GM18951 (cell line): ENCODE results near the gene SLC8B1.

Experiments
- POLR2A ChIP-seq: IDR thresholded peaks from 4 replicates; pipeline ENCODE4 v1.6.1; 2011; ENCODE audit warnings: mild to moderate bottlenecking; ENCODE audit not compliant: insufficient read length, insufficient read depth; ENCODE audit errors: extremely low read depth
- in situ Hi-C: fragments of 300-500 bp; cut with MboI; formaldehyde crosslinking; loops from one replicate; pipeline ENCODE4 v1.12.0; 2022; ENCODE audit warnings: low sequenced_read_pairs, mixed read lengths, inconsistent platforms; ENCODE audit not compliant: unreplicated experiment

SLC8B1 gene

DNA sequence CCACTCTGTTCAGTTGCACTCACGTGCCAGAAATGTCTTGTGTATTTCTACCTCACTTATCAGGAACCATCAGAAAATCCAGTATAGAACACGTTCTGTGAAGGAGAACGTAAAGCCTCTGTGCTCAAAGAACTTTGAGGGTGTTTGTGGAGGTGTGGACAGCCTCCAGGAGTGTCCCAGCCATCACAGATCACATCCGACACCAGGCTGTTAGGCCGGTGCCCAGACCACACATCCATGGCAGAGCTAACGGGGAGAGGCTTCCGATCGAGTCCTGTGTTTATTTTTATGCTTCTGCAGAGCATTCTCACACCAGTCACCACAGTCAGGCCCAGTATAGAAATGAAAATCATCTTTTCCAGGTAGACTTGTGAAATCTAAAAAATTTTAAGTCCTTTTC lies 60.1 kb downstream of the SLC8B1 start:
- in situ Hi-C loops, result no loop called here
- no peak for TF ChIP-seq POLR2A

DNA sequence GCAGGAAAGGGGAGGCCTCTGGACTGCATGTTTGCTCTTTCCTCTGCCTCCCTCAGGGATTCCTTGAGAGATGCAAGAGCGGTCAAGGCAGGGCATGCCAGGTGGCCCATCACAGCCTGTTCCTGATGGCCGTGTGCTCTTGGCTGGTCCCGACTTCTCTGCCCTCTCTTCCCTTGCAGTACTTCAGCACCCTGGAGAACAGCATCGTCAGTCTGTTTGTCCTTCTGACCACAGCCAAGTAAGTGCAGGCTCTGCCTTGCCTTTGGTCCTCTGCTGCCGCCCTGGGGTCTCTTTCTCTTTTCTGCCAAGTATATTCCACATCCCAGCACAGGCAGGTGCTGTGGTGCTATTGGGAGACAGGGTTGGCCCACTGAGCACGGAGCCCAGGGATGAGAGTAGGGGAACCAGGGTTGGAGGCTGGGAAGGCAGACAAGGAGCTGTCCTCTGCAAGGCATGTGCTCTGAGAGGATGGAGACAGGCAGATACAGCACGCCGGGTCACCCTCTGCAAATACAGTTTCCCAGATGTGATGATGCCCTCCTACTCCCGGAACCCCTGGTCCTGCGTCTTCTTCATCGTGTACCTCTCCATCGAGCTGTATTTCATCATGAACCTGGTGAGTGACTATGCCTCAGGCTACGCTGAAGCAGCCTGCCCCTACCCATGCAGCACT lies 61.7 kb downstream of the SLC8B1 start:
- in situ Hi-C loops, result no loop called here
- TF ChIP-seq POLR2A, result no peak

DNA sequence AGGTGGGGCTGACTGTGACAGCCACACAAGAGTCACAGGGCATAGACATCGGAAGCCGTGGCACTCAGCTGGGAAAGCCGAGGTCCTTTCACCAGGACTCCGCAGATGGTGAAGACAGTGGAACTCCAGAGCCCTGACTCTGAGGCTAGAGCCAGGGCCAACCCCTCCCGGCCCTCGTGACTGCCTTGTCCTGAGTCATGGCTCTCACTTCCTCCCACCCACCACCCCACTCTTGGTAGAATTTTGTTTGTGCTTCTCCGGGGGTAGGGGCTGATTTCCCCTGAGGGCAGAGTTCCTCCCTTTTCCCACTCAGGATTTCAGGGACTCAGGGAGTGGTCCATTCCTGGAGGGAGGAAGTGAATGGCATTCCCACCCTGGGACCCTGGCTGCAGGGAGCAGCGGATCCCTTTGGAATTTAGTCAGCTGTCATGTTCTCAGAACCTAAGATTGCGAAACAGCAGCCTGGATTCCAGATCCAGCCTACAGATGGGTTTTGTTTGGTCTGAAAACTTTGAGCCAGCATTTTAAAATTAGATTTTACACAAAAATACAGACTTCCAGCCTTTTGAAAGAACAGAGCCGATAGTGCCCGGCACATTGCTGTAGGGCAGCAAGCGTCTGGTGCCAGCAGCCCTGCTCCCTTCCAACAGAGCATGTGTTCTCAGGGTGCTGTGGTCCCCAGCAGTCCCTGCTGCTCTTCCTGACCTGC lies 62.9 kb downstream of the SLC8B1 start:
- in situ Hi-C loops, result no loop called here
- TF ChIP-seq POLR2A, result no peak

DNA sequence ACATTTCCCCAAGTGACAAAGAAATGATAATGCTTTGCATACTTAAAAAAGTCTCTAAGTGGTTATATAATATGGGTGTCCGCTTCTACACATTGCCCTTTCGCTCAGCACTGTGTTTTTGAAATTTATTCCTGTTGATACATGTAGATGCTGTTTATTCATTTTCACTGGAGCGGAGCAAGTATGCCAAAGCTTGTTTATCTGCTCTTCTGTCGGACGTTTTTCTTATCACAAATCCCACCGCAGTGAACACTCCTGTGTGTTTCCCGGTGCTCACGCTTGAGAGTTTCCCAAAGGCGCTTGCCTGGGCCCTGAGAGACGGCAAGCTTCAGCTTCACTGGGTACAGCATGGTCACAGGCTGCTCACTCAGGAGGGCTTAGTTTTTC lies 63.5 kb downstream of the SLC8B1 start:
- in situ Hi-C loops, result no loop called here

DNA sequence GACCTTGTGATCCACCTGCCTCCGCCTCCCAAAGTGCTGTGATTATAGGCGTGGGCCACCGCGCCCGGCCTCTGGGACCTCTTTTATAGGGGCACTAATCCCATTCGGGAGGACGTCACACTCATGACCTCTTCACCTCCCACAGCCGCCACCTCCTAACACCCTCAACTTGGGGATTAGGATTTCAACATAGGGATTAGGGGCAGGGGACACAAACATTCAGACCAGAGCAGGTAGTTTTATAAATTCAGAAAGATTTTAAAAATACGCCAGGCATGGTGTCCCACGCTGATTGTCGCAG lies 64.2 kb downstream of the SLC8B1 start:
- in situ Hi-C loops, result no loop called here
- TF ChIP-seq POLR2A, result no peak

More for the DNA sequence above, 63.5 kb downstream of the SLC8B1 start:
- no peak for TF ChIP-seq POLR2A

DNA sequence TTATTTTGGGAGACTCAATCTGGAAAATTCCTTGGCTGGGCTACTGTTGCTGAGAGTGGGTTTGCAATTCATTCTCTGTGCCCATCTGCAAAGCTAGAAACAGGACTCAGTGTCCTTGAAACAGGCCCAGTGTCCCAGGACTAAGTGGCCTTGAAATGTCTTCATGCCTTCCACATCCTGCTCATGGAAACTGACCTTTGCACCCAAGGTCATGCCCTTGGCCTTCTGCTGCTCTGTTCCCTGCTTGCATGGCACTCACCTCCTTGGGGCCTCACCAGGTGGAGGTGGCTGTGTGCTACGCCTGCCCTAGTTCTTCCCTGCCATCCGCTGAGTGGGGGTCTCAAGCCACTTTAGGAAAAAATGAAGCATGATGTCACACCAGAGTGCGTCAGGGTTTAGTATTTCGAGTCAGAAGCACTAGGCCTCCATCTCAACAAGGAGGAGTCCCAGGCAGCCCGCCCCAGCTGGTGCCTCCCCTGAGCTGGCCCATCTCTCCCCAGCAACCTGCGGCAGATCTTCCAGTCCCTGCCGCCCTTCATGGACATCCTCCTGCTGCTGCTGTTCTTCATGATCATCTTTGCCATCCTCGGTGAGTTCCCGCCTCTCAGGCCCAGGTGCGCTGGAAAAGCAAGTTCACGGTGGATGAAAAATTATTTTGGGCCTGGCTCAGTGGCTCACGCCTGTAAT lies 65.5 kb downstream of the SLC8B1 start:
- no peak for TF ChIP-seq POLR2A
- in situ Hi-C loops, result no loop called here

DNA sequence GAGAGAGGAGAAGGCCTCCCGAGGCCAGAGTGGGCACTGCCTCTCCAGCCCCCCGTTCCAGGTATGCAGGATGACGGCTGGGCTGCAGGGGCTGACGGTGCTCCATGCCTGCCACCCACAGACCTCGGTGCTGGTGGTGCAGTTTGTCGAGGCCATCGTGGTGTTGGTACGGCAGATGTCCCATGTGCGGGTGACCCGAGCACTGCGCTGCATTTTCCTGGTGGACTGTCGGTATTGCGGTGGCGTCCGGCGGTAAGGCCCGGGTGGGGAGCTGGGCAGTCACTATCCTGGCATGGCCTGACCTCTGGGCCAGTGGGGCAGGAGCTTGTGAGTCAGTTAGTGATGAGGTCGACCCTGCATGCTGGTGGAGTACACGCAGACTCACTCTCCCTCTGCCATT lies 66.3 kb downstream of the SLC8B1 start:
- no peak for TF ChIP-seq POLR2A
- in situ Hi-C loops, result no loop called here

DNA sequence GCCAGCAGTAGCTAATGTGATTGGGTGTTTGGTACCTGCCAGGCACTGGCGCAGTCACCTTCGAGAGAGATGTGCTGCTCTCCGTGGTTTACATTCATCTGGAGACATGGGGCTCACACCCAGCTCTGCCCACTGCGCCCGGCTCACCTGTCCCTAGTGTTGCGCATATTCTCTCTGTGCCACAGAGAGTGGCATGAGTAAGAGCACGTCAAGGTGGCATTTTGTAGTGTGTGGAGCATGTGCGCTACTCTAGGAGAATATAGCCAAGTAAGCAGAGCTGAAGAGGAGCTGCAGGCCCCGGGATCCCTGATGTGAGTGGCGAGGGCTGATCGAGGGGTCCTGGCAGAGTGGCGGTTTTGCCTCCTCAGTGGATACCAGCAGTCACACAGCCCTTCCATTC lies 66.8 kb downstream of the SLC8B1 start:
- TF ChIP-seq POLR2A, result no peak

DNA sequence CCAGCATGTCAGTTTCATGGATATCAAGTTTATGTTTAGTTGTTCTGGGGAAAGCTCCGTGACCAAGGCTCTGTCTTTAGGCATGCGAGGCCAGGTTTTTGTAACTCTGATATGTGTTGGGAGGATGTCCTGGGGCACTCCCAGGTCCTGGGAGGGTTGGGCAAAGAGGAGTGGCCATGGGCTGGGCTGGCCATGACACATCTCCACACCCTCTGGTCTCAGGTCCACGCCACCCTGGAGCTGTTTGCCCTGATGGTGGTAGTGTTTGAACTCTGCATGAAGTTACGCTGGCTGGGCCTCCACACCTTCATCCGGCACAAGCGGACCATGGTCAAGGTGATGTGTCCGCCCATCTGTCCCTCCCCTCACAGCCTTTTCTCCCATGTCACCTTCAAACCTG lies 67.3 kb downstream of the SLC8B1 start:
- in situ Hi-C loops, result no loop called here

More for the DNA sequence above, 66.8 kb downstream of the SLC8B1 start:
- in situ Hi-C loops, result no loop called here

DNA sequence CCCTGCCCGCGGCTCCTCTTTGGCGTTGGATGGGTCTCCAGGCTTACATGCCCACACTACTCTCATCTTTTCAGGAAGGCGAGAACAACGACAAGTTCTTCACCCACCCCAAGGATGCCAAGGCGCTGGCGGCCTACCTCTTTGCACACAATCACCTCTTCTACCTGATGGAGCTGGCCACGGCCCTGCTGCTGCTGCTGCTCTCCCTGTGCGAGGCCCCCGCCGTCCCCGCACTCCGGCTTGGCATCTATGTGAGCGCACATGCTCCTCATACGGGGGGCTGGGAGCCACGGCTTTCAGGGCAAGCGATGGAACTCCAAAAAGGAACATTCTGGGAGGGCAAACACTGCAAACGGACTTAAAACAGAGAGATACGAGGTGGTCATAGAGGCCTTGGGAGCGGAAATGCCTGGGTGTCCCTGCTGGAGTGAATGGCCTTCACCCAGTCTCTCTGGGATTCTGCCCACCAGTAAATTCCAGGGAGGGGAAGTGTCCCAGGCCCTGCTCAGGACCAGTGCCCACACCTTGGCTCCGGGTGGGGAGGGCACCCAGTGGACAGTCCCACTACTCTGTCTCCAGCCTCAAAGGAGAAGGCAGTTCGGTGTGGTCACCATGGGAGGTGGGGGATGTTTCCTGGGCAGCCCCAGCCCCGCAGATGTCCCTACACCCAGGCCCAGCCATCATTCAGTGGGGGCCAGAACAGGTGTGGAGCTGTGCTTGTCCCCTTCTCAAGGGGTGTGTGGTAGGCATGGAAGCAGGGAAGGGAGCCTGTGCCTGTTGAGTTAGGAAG lies 68.6 kb downstream of the SLC8B1 start:
- in situ Hi-C loops, result no loop called here
- TF ChIP-seq POLR2A, result no peak

More for the DNA sequence above, 67.3 kb downstream of the SLC8B1 start:
- no peak for TF ChIP-seq POLR2A

- in situ Hi-C loops, result no loop called here
- no peak for TF ChIP-seq POLR2A
Observed at GRCh38 chr12:113263431-113263963, 71.4 kb downstream of the SLC8B1 start.

- in situ Hi-C loops, result no loop called here
Observed at GRCh38 chr12:113262710-113263109, 72.2 kb downstream of the SLC8B1 start.

GRCh38 chr12:113261847-113262470 lies 73.0 kb downstream of the SLC8B1 start:
- in situ Hi-C loops, result no loop called here
- no peak for TF ChIP-seq POLR2A

More at GRCh38 chr12:113262710-113263109, 72.2 kb downstream of the SLC8B1 start:
- no peak for TF ChIP-seq POLR2A
